ENCODE results near the gene ACTR6.

Gene ACTR6

DNA sequence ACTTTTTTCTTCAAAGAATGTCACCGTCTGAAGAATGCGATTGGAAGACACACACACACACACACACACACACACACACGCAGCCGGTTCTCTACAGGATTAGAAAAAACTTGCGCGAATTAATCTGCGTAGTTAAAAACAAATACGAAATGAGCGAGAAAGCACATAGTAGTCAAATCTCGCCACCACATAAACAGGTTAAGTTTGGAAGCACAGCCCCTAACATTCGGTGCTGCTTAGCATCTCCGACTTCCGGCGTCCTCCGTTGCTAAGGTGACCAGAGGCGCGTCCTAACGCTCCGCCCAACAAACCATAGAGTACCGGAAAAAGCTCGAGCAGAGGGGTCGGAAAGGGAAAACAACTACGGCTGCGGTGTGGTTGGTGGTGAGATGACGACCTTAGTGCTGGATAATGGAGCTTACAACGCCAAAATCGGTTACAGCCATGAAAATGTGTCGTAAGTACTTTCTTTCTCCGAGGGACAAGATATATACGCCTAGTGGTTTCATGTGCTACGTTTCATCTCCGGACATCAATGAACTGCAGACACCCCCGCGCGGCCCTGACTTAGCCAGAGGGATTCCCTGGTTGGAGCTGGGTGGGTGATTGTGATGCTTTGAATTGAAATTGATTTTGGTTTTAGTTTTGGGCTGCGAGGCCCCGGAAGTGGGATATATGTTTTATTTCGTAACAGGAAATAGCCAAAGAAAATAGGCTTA, at the start of gene ACTR6:
Gene ACTR6, plus strand, starts transcription at position 353 of the 719 bp plus-strand sequence. Its CDS starts 37 bp downstream, at position 390.
- DNase-seq (ENCODE audit: low read depth): peak; percentile 97
- TF ChIP-seq POLR2A (IDR thresholded peaks at IDR 0.05; ENCODE audit: extremely low read depth, insufficient read length) (peak; percentile 73), CTCF (IDR thresholded peaks at IDR 0.05; ENCODE audit: low read depth, low read length) (no peak), MYC (IDR thresholded peaks at IDR 0.05; ENCODE audit: low read depth, low read length) (peak; percentile 75)
- TF ChIP-seq, protein P1, sequence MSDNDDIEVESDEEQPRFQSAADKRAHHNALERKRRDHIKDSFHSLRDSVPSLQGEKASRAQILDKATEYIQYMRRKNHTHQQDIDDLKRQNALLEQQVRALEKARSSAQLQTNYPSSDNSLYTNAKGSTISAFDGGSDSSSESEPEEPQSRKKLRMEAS (IDR thresholded peaks at IDR 0.05; ENCODE audit: low read depth, low read length): peak; percentile 85
- peak within 1 kb of the TSS; percentile 100 for H3K4me3 ChIP-seq (ENCODE audit: low read depth, low read length)

- no peak for DNase-seq (ENCODE audit: low read depth)
- no peak overlapping the region for H3K4me3 ChIP-seq (ENCODE audit: low read depth, low read length)
- TF ChIP-seq, protein P1 (IDR thresholded peaks at IDR 0.05; ENCODE audit: low read depth, low read length): no peak
- TF ChIP-seq MYC (IDR thresholded peaks at IDR 0.05; ENCODE audit: low read depth, low read length) (no peak), POLR2A (IDR thresholded peaks at IDR 0.05; ENCODE audit: extremely low read depth, insufficient read length) (no peak), CTCF (IDR thresholded peaks at IDR 0.05; ENCODE audit: low read depth, low read length) (no peak)
Observed at GRCh38 chr12:100151769-100152168, 48.8 kb upstream of the ACTR6 start.

GRCh38 chr12:100153131-100153530, 47.5 kb upstream of the ACTR6 start:
- no peak for DNase-seq (ENCODE audit: low read depth)
- H3K4me3 ChIP-seq (ENCODE audit: low read depth, low read length): no peak overlapping the region
- no peak for TF ChIP-seq POLR2A (IDR thresholded peaks at IDR 0.05; ENCODE audit: extremely low read depth, insufficient read length)
- no peak for TF ChIP-seq CTCF (IDR thresholded peaks at IDR 0.05; ENCODE audit: low read depth, low read length)
- TF ChIP-seq, protein P1 (IDR thresholded peaks at IDR 0.05; ENCODE audit: low read depth, low read length): no peak
- no peak for TF ChIP-seq MYC (IDR thresholded peaks at IDR 0.05; ENCODE audit: low read depth, low read length)

DNA sequence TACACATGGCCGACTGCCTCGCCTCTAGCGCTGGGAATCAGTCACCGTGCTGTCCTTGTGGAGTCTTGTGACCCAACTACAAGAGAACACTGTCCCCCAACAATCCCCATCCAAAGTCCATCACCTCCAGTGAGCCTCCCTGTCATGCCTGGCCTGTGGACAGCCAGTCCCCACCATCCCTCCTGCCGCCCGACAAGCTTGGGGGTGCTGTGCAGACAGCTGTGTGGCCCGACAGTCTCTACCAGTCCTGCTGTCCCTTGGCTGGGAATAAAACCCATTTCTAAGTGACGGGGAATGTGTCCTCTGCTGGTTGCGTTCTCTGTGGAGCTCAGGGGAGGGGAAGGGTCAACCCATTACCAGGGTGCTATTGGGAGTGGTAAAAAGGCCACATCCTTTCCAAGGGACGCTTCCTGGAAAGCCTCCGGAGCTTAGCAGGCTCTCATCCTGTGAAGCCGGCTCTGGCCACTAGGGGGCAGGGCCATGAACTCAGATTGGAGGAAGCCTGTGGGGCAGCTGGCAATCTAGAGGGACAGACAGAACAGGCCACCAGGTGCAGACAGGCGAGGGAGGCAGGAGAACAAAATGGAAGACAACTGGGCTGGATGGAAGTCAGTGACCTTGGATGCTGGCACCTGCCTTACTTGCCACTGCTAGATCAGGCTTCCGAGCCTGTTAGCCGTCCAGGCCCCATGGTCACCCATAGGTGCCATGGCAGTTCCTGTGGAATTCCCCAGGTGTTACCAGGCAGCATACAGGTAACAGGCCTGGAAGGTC, 46.0 kb upstream of the ACTR6 start:
- no peak overlapping the region for H3K4me3 ChIP-seq (ENCODE audit: low read depth, low read length)
- no peak for TF ChIP-seq MYC (IDR thresholded peaks at IDR 0.05; ENCODE audit: low read depth, low read length)
- peak; percentile 99 for TF ChIP-seq CTCF (IDR thresholded peaks at IDR 0.05; ENCODE audit: low read depth, low read length)
- TF ChIP-seq, protein P1 (IDR thresholded peaks at IDR 0.05; ENCODE audit: low read depth, low read length): no peak
- no peak for TF ChIP-seq POLR2A (IDR thresholded peaks at IDR 0.05; ENCODE audit: extremely low read depth, insufficient read length)
- DNase-seq (ENCODE audit: low read depth): peak; percentile 82

DNA sequence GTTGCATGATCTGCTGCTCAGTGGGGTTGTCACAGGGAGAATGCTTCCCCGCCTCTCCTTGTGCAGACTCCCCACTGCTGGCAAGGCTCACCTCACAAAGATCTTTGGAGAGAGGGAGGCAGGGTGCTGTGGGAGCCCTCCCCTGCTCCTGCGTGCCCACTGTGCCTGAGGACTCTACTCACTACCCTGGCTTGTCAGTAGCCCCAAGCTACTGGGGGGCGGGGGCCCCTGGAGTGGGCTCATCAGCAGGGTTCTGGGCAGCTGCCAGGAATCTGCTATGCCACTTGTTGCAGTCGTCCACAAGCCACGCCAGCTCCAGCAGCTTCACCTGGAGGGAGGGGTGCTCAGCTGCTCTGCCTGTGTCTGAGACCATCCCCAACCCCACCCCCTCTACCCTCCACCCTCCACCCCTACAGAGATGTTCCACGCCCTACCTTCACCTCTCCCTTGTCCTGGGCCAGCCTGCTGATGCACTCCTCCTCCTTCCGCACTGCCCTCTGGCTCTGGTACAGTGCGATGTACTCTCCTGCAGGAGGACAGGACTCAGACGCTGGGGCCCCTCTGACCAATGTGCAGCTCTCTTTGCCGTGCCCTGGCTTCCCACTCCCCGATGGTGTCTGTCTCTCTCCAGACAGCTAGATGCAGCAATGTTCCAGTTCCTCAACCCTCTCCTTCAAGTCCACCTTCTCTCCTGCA, 43.7 kb upstream of the ACTR6 start:
- no peak for DNase-seq (ENCODE audit: low read depth)

More for the DNA sequence above, 43.7 kb upstream of the ACTR6 start:
- H3K4me3 ChIP-seq (ENCODE audit: low read depth, low read length): no peak overlapping the region
- TF ChIP-seq, protein P1 (IDR thresholded peaks at IDR 0.05; ENCODE audit: low read depth, low read length): no peak
- TF ChIP-seq CTCF (IDR thresholded peaks at IDR 0.05; ENCODE audit: low read depth, low read length): no peak
- TF ChIP-seq POLR2A (IDR thresholded peaks at IDR 0.05; ENCODE audit: extremely low read depth, insufficient read length): no peak
- no peak for TF ChIP-seq MYC (IDR thresholded peaks at IDR 0.05; ENCODE audit: low read depth, low read length)
